DOHH2 (cell line): ENCODE measurements around the gene LIF.

Experiments used
- EZH2phosphoT487 ChIP-seq: fragments of 200-600 bp; sonication (generic); IDR thresholded peaks from 2 replicates; pipeline ENCODE4 v1.6.1; 2017; ENCODE audit warnings: borderline replicate concordance, mild to moderate bottlenecking, antibody characterized with exemption, low read length, moderate library complexity, mixed read lengths
- TF ChIP-seq, protein P1 (sequence below): fragments of 200-600 bp; sonication (generic); IDR thresholded peaks from one replicate; pipeline ENCODE4 v1.5.1; 2014; ENCODE audit warnings: antibody characterized with exemption, mild to moderate bottlenecking, low read depth, low read length; ENCODE audit not compliant: poor library complexity, severe bottlenecking

DNA sequence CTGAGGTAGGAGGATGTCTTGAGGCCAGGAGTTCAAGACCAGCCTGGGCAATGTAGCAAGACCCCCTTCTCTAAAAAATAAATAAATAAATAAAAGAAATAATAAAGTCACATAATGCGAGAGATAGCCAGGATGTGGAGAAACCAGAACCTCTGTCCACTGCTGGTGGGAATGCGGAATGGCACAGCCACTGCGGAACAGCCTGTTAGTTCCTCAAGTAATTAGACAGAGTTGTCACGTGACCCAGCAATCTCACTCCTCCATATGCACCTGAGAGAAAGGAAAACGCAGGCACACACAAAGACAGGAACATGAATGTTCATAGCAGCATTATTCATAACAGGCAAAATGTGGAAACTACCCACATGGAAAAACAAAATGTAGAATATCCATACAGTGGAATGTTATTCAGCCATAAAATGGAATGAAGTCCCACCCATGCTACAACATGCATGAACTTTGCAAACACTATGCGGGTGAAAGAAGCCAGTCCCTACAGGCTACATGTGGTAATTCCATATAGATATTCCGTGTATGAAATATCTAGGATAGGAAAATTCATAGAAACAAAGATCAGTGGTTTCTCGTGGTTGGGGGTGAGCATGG, 27.4 kb downstream of the LIF start:
- TF ChIP-seq, protein P1, sequence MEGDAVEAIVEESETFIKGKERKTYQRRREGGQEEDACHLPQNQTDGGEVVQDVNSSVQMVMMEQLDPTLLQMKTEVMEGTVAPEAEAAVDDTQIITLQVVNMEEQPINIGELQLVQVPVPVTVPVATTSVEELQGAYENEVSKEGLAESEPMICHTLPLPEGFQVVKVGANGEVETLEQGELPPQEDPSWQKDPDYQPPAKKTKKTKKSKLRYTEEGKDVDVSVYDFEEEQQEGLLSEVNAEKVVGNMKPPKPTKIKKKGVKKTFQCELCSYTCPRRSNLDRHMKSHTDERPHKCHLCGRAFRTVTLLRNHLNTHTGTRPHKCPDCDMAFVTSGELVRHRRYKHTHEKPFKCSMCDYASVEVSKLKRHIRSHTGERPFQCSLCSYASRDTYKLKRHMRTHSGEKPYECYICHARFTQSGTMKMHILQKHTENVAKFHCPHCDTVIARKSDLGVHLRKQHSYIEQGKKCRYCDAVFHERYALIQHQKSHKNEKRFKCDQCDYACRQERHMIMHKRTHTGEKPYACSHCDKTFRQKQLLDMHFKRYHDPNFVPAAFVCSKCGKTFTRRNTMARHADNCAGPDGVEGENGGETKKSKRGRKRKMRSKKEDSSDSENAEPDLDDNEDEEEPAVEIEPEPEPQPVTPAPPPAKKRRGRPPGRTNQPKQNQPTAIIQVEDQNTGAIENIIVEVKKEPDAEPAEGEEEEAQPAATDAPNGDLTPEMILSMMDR, result no peak
- no peak for TF ChIP-seq EZH2phosphoT487
